ENCODE results near the gene TEX26. TPM values are rescaled to one million over a fixed set of nuclear protein-coding genes. Genes with fewer than 3 reads are reported as not detected.

TEX26 gene
- not detected in 2 replicates for total RNA-seq

DNA sequence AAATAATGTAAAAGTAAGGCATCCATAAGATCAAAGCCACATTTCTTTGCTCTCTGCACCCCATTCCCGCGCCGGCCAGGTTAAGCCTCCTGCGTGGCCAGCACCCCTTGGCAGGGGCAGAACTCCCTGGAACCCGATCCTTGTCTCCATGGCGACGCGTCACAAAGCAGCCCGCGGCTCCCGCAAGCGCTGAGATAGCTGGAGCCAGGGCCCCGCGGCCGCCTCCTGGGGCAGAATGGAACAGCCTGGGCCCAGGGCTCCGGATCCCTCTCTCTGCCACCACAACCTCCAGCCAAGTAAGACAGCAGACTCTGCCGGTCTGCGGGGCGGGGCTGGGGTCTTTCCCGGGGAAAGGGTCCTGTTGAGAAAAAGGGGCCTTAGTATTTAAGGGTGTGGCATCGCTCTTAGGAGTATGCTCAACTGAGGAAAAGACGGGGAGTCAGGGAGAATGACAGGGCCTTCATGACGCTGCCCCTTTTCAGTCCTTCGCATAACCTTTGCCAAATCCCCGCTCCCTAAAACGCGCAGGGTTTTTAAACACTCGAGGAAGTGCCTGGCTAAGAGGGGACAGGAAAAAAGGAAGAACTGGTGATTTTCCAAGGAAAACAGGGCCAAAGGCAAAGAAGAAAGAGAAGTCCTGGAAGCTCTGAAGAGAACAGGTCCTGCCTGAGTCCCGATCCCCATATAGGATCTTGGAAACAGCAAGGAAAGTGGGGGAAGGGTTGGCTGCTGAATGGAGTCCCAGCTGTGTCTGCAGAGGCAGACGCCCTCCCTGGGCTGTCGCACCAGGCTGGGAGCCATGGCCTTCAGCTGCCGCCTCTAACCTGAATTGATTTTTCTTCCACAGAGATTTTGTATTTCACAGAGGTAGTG, at the start of gene TEX26:
TEX26 (plus strand) TSS at position 176 of the 873 bp plus-strand sequence; CDS start at position 236, 60 bp downstream.
- Mint-ChIP-seq H3K36me3 (ENCODE audit: low read depth) (no peaks in the 10 kb centered on the region), H3K27me3 (ENCODE audit: low read depth) (peaks cover 51% of the 10 kb centered on the region)
- DNase-seq (ENCODE audit: low spot score), result no peak

DNA sequence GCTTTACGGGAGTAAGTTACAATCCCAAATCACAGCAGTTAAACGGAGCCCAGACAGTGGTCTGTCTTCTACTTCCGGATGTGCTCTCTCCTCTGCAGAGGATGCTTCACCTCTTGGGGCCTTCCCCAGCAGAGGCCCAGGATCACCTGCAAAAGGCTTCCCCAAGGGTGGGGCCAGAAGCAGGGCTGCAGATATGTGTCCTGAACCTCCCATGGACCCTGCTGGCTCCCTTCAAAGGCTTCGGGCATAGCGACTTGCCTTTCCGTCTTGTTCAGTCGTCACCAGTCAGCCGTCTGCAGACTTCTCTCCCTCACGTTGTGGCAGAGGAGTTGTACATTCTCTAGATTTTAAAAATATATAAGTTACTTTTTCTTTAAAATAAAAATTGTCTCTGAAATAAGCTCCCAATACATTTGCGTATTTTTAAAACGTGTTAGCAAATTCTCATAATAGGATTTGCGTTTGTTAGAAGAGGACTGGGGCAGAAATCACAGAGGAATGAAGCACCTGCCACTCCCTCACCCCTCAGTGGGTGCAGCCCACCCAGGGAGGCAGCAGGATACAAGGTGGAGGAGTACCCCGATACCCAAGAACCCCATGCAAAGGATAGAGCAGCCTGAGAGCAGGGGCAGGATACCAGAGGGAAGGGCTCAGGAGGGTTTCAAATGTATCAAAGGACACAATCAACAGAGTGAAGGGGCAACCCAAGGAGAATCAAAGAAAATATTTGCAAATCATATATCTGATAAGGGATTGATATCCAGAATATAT, 49.3 kb upstream of the TEX26 start:
- H3K4me1 Mint-ChIP-seq (ENCODE audit: low read depth), result peaks cover 12% of the 10 kb centered on the region
- H3K4me3 Mint-ChIP-seq (ENCODE audit: low read depth), result no peak overlapping the region
- H3K36me3 Mint-ChIP-seq (ENCODE audit: low read depth), result no peaks in the 10 kb centered on the region
- intact Hi-C loops (cut with micrococcal nuclease), result no loop called here
- H3K27me3 Mint-ChIP-seq (ENCODE audit: low read depth), result peaks cover 27% of the 10 kb centered on the region
- H3K27ac Mint-ChIP-seq, result no peak overlapping the region
- no peaks in the 10 kb centered on the region for H3K9me3 Mint-ChIP-seq
- no peak for DNase-seq (ENCODE audit: low spot score)

More for the DNA sequence above, at the start of gene TEX26:
- H3K27ac Mint-ChIP-seq, result no peak within 1 kb of the TSS
- H3K9me3 Mint-ChIP-seq, result peaks cover 5% of the 10 kb centered on the region
- H3K4me1 Mint-ChIP-seq (ENCODE audit: low read depth), result no peaks in the 10 kb centered on the region
- intact Hi-C loops (cut with micrococcal nuclease), result no loop called here
- H3K4me3 Mint-ChIP-seq (ENCODE audit: low read depth), result no peak within 1 kb of the TSS

GRCh38 chr13:30884543-30884942, 47.9 kb upstream of the TEX26 start:
- intact Hi-C loops (cut with micrococcal nuclease), result no loop called here
- peaks cover 12% of the 10 kb centered on the region for H3K4me1 Mint-ChIP-seq (ENCODE audit: low read depth)
- H3K4me3 Mint-ChIP-seq (ENCODE audit: low read depth), result no peak overlapping the region
- no peaks in the 10 kb centered on the region for H3K9me3 Mint-ChIP-seq
- no peaks in the 10 kb centered on the region for H3K36me3 Mint-ChIP-seq (ENCODE audit: low read depth)
- DNase-seq (ENCODE audit: low spot score), result no peak
- H3K27ac Mint-ChIP-seq, result no peak overlapping the region
- H3K27me3 Mint-ChIP-seq (ENCODE audit: low read depth), result peaks cover 25% of the 10 kb centered on the region

- Mint-ChIP-seq H3K27ac (no peak overlapping the region), H3K9me3 (no peaks in the 10 kb centered on the region), H3K4me1 (ENCODE audit: low read depth) (peaks cover 10% of the 10 kb centered on the region), H3K4me3 (ENCODE audit: low read depth) (no peak overlapping the region), H3K27me3 (ENCODE audit: low read depth) (peaks cover 23% of the 10 kb centered on the region), H3K36me3 (ENCODE audit: low read depth) (no peaks in the 10 kb centered on the region)
- DNase-seq (ENCODE audit: low spot score), result no peak
- intact Hi-C loops (cut with micrococcal nuclease), result no loop called here
Measured at GRCh38 chr13:30889196-30889690, 43.2 kb upstream of the TEX26 start.

DNA sequence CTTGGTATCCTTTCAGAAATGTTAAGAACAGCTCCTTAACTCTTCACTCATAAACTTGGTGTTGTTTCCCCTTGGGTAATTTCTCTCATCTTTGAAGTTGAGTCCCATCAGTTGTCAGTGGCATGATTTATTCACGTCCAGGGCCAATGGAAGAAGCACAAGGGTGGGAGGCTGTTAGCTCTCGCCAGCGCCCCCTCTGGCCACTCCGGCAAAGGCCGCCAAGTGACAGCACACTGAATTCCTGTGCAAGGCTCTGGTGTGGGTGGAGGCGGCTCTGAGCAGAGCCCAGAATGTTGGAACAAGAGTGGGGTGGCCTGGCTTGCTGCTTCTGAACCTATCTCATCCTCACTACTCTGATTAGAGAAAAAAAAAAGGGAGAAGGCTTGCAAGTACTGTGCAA, 39.5 kb upstream of the TEX26 start:
- Mint-ChIP-seq H3K27me3 (ENCODE audit: low read depth) (peaks cover 14% of the 10 kb centered on the region), H3K36me3 (ENCODE audit: low read depth) (no peaks in the 10 kb centered on the region), H3K27ac (no peak overlapping the region), H3K4me3 (ENCODE audit: low read depth) (no peak overlapping the region), H3K9me3 (no peaks in the 10 kb centered on the region), H3K4me1 (ENCODE audit: low read depth) (no peaks in the 10 kb centered on the region)
- intact Hi-C loops (cut with micrococcal nuclease), result no loop called here
- no peak for DNase-seq (ENCODE audit: low spot score)

DNA sequence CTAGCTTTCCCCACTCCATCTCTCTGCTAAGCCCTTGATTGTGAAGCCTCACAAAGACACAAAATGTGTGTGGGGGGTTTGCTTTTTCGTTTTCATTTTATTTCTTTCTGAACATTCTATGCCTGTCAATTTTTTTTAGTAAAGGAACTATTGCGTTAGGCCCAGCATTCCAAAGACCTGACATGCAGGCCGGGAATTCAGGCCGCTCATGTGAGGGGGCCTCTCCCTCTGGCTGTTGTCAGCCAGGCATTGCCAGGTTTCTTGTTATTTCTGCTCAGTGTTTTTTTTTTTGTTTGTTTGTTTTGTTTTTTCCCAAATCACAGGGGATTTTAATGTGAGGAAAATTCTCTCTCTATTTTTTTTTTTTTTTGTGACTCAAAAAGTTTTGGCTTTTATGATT, 36.7 kb upstream of the TEX26 start:
- H3K36me3 Mint-ChIP-seq (ENCODE audit: low read depth), result no peaks in the 10 kb centered on the region
- no peaks in the 10 kb centered on the region for H3K9me3 Mint-ChIP-seq
- intact Hi-C loops (cut with micrococcal nuclease), result no loop called here
- H3K27me3 Mint-ChIP-seq (ENCODE audit: low read depth), result peaks cover 16% of the 10 kb centered on the region
- no peak overlapping the region for H3K4me3 Mint-ChIP-seq (ENCODE audit: low read depth)
- no peak overlapping the region for H3K27ac Mint-ChIP-seq
- DNase-seq (ENCODE audit: low spot score), result no peak
- peaks cover 13% of the 10 kb centered on the region for H3K4me1 Mint-ChIP-seq (ENCODE audit: low read depth)

DNA sequence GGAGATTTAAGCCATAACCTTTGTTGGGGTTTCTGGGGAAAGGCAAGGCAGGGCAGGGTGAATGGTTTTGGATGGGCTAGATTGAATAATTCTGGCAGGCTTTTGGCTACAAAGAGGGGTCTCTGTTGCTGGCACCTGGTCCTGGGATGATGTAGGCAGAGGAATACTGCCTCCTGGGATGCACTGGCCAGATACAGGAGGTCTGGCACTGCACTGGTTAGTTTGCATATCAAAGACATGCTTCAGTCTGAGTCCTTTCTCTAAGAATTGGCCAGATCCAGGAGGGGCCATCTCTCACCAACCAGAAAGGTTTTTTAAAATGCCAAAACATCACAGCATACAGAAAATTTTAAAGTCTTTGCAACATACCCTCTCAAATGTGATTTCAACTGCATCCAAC, 34.4 kb upstream of the TEX26 start:
- Mint-ChIP-seq H3K4me3 (ENCODE audit: low read depth) (no peak overlapping the region), H3K9me3 (no peaks in the 10 kb centered on the region), H3K36me3 (ENCODE audit: low read depth) (no peaks in the 10 kb centered on the region), H3K4me1 (ENCODE audit: low read depth) (peaks cover 16% of the 10 kb centered on the region), H3K27ac (no peak overlapping the region), H3K27me3 (ENCODE audit: low read depth) (peaks cover 16% of the 10 kb centered on the region)
- intact Hi-C loops (cut with micrococcal nuclease), result no loop called here
- no peak for DNase-seq (ENCODE audit: low spot score)

- peaks cover 16% of the 10 kb centered on the region for H3K4me1 Mint-ChIP-seq (ENCODE audit: low read depth)
- intact Hi-C loops (cut with micrococcal nuclease), result loop anchor here (1.0 kb wide), 1 partner anchor 281 kb away; the partner anchor contains the start of gene USPL1
Measured at GRCh38 chr13:30898678-30899241, 33.7 kb upstream of the TEX26 start.

GRCh38 chr13:30900436-30900835, 32.0 kb upstream of the TEX26 start:
- intact Hi-C loops (cut with micrococcal nuclease), result no loop called here
- Mint-ChIP-seq H3K27me3 (ENCODE audit: low read depth) (peaks cover 37% of the 10 kb centered on the region), H3K27ac (no peak overlapping the region), H3K4me3 (ENCODE audit: low read depth) (no peak overlapping the region), H3K4me1 (ENCODE audit: low read depth) (peaks cover 16% of the 10 kb centered on the region), H3K36me3 (ENCODE audit: low read depth) (no peaks in the 10 kb centered on the region), H3K9me3 (no peaks in the 10 kb centered on the region)
- no peak for DNase-seq (ENCODE audit: low spot score)

More at GRCh38 chr13:30898678-30899241, 33.7 kb upstream of the TEX26 start:
- Mint-ChIP-seq H3K36me3 (ENCODE audit: low read depth) (no peaks in the 10 kb centered on the region), H3K27ac (no peak overlapping the region), H3K27me3 (ENCODE audit: low read depth) (peaks cover 21% of the 10 kb centered on the region), H3K4me3 (ENCODE audit: low read depth) (no peak overlapping the region), H3K9me3 (no peaks in the 10 kb centered on the region)
- DNase-seq (ENCODE audit: low spot score), result no peak

GRCh38 chr13:30900952-30901749, 31.3 kb upstream of the TEX26 start:
- Mint-ChIP-seq H3K4me3 (ENCODE audit: low read depth) (no peak overlapping the region), H3K27me3 (ENCODE audit: low read depth) (peaks cover 41% of the 10 kb centered on the region), H3K4me1 (ENCODE audit: low read depth) (peaks cover 16% of the 10 kb centered on the region), H3K9me3 (no peaks in the 10 kb centered on the region), H3K36me3 (ENCODE audit: low read depth) (no peaks in the 10 kb centered on the region), H3K27ac (no peak overlapping the region)
- intact Hi-C loops (cut with micrococcal nuclease), result no loop called here
- no peak for DNase-seq (ENCODE audit: low spot score)

DNA sequence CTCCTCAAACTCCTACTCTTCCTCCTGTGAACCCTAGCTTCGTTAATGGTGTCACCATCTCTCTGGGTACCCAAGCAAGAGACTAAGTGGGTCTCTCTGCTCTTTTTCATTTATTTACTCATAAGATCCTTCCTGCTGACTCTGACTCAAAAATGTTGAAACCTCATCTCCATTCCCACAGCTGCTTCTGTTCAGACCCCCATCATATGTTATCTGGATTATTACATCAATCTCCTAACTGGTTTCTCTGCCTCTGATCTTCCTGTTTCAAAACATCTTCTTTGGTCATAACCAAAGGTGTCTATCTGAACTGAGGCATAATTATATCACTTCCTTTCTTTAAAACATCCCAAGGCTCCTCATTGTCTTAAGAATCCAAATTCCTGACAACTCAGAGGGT, 28.4 kb upstream of the TEX26 start:
- Mint-ChIP-seq H3K36me3 (ENCODE audit: low read depth) (no peaks in the 10 kb centered on the region), H3K4me1 (ENCODE audit: low read depth) (peaks cover 21% of the 10 kb centered on the region), H3K9me3 (no peaks in the 10 kb centered on the region), H3K27me3 (ENCODE audit: low read depth) (peaks cover 60% of the 10 kb centered on the region), H3K4me3 (ENCODE audit: low read depth) (no peak overlapping the region), H3K27ac (no peak overlapping the region)
- DNase-seq (ENCODE audit: low spot score), result no peak
- intact Hi-C loops (cut with micrococcal nuclease), result no loop called here

DNA sequence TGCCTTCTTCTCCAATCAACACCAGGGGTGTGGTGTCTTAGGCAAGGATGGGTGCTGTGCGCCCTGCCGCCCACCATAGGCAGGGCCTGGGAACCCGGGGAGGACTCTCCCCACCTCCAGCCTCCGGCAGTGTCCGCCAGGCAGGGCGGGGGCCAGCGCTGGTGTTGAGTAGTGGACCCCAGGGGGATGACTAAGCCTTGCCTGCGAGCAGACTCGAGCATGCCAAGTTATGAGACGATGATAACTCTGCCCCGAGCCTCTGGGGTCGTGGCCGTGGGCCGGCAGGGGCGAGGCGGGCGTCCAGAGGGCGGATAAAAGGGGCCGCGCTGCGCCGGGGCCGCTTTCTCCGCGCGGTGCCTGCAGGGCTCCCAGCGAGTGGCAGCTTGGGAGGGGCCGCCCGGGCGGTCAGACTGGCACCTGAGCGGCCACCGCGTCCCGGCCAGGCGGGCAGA, 26.5 kb upstream of the TEX26 start, which contains the start of gene MEDAG:
MEDAG (plus strand) TSS at position 340 of the 452 bp plus-strand sequence. CDS start 245 bp downstream, outside the sequence.
- intact Hi-C loops (cut with micrococcal nuclease), result no loop called here
- Mint-ChIP-seq H3K4me3 (ENCODE audit: low read depth) (no peak within 1 kb of the TSS), H3K27me3 (ENCODE audit: low read depth) (peaks cover 68% of the 10 kb centered on the region), H3K9me3 (no peaks in the 10 kb centered on the region), H3K4me1 (ENCODE audit: low read depth) (peaks cover 12% of the 10 kb centered on the region), H3K36me3 (ENCODE audit: low read depth) (no peaks in the 10 kb centered on the region), H3K27ac (no peak within 1 kb of the TSS)
- DNase-seq (ENCODE audit: low spot score), result no peak
